Heart left ventricle (tissue), 16 donors: ENCODE measurements around the gene SSBP2. TPM values are rescaled to one million over a fixed set of nuclear protein-coding genes. Genes with fewer than 3 reads are reported as not detected.
"Not testable (repeated sequence)": the region's sequence is repeated elsewhere in the genome, so short reads cannot be mapped to it uniquely, and the experiment has no call there.

ENCODE experiments used
- ATAC-seq, 4 donors: fragments of 200-7000 bp; cut with Tn5 transposase; one replicate each; pipeline ENCODE4 v1.9.1; 2020 to 2022; ENCODE audit warnings: moderate library complexity in 4 of 4, mild to moderate bottlenecking in 3 of 4, moderate number of reproducible peaks in 1 of 4
- DNase-seq, 5 donors: peaks; one replicate each; pipeline ENCODE4 v3.0.0-alpha.2; 2020
- H3K27ac ChIP-seq, 12 donors: fragments of 200-600 bp; sonication (generic) in 4 of 12; one replicate each; pipeline versions ENCODE4 v1.5.0 to v1.8.0; 2016 to 2022; ENCODE audit warnings: mild to moderate bottlenecking in 2 of 12
- H3K27me3 ChIP-seq, 9 donors: fragments of 200-600 bp; sonication (generic) in 2 of 9; one replicate each; pipeline versions ENCODE4 v1.5.1 to v1.8.0; 2016 to 2022; ENCODE audit warnings: mild to moderate bottlenecking in 3 of 9
- H3K36me3 ChIP-seq, 9 donors: fragments of 200-600 bp; sonication (generic) in 2 of 9; one replicate each; pipeline versions ENCODE4 v1.5.0 to v1.8.0; 2018 to 2022; ENCODE audit warnings: mild to moderate bottlenecking in 2 of 9
- H3K4me1 ChIP-seq, 12 donors: fragments of 200-600 bp; sonication (generic) in 4 of 12; one replicate each; pipeline versions ENCODE4 v1.5.0 to v1.8.0; 2016 to 2022; ENCODE audit warnings: mild to moderate bottlenecking in 3 of 12
- H3K4me3 ChIP-seq, 12 donors: fragments of 200-600 bp; sonication (generic) in 4 of 12; one replicate each; pipeline versions ENCODE4 v1.5.0 to v1.8.0; 2017 to 2022; ENCODE audit warnings: mild to moderate bottlenecking in 9 of 12, moderate library complexity in 4 of 12
- H3K9me3 ChIP-seq, 12 donors: fragments of 200-600 bp; sonication (generic) in 4 of 12; one replicate each; pipeline versions ENCODE4 v1.5.0 to v1.8.0; 2016 to 2022; ENCODE audit warnings: mild to moderate bottlenecking in 1 of 12
- POLR2A ChIP-seq, 2 donors: fragments of 450-650 bp; IDR thresholded peaks; one replicate each; pipeline ENCODE4 v1.6.1; 2017; ENCODE audit warnings: antibody characterized with exemption in 2 of 2, mild to moderate bottlenecking in 2 of 2, moderate library complexity in 2 of 2
- WGBS, 4 donors: extraction: QIAGEN DNeasy Blood & Tissue Kit in 2 of 4; methylation state at CpG; one replicate each; pipeline versions ENCODE4 v1.1.5 to v1.1.7; 2013 to 2018; 5-methylcytosine and 5-hydroxymethylcytosine counted together
- intact Hi-C, 10 donors: fragments of 100-400 bp; cut with DNase I; formaldehyde crosslinking; loops; one replicate each; pipeline versions ENCODE4 v1.11.1 to v1.14.2; 2022
- polyA plus RNA-seq, 2 donors: library from polyadenylated mRNA; stranded (reverse); fragments of 200-250 nt; gene quantifications; one replicate each; pipeline ENCODE4 v1.2.3, GENCODE V29; 2013
- total RNA-seq, 9 donors: library from RNA; depleted of rRNA in 2 of 9; stranded (reverse); fragments of >200 nt in 2 of 9; fragmentation: NEBNext Ultra II Directional in 3 of 9; extraction: Animal tissue kit (Norgen Biotek cat#: 25700) in 3 of 9; gene quantifications; one replicate each; pipeline versions ENCODE4 v1.1.0 to v1.2.4, GENCODE V29; 2016 to 2023
- TF ChIP-seq, protein P1 (sequence below), 12 donors: fragments of 200-600 bp; sonication (generic) in 4 of 12; IDR thresholded peaks; one replicate each; pipeline versions ENCODE4 v1.5.0 to v1.8.0; 2018 to 2022; ENCODE audit warnings: antibody characterized with exemption in 12 of 12, mild to moderate bottlenecking in 5 of 12
- donor health status: ischemic (EF 13 %, LVEDD 7.1; RV severe dilation, severe dysfunction).
- donor health status: healthy with polysubstance abuse.
- donor health status: DM: no; HTN: yes; CAD: no.
- donor health status: DM: no; HTN: no; CAD: no.
- donor health status: ischemic (EF 25% LVEDD 6.9; RV normal size, moderate dysfunction).
- donor health status: ischemic (EF 25% LVEDD 5.7; RV mildly dilated, moderate dysfunction).
- donor health status: healthy.
- donor health status: DM: yes; HTN: yes; CAD: no.
- donor health status: ischemic (EF 35%, LVEDD 5.7; RV mildly dilated, moderate dysfunction).
- donor health status: nonischemic (EF 11% LVEDD 7.7; RV severe dilation, severe dysfunction).
- donor health status: DM: yes; HTN: yes; CAD: no.
- donor health status: PGD.
- donor health status: ischemic (EF 29% LVEDD 5.4; RV normal size, mild dysfunction).
- donor health status: nonischemic (EF 23%, LVEDD 6.1; RV moderate dilation, normal function).

Gene SSBP2
- total and polyA plus RNA-seq, 11 donors, result 25.6 to 98.1 (median 50.7) TPM

DNA sequence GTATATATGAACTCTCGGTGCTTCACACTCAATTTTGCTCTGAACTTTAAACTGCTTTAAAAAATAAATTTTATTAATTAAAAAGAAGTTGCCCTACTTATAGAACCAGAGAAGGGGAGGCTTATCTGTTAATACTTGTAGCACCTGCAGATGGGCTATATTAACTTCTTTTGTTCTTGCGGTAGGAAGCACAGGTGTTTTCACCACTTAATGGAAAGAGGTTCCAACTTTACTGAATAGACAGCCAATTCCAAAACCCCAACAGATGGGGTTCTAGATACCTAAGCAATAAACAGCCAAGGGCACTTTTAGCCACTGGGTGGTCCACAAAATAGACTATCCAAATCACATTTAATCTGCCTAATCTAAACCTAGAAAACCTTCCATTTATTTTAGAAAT is 65.4 kb downstream of the SSBP2 start:
- H3K36me3 ChIP-seq, result no peaks in the 10 kb centered on the region
- DNase-seq (no peak), ATAC-seq (no peak)
- H3K4me1 ChIP-seq, result peaks cover 0 to 10% (median 0%) of the 10 kb centered on the region in 12 donors
- H3K9me3 ChIP-seq, result peaks cover 0 to 52% (median 9%) of the 10 kb centered on the region in 12 donors
- H3K27ac ChIP-seq, result no peak overlapping the region
- WGBS, 4 donors, result 90 to 98% (median 95%) methylated on average over 2 of the region's 2 CpGs
- no peak overlapping the region for H3K4me3 ChIP-seq
- TF ChIP-seq, protein P1, sequence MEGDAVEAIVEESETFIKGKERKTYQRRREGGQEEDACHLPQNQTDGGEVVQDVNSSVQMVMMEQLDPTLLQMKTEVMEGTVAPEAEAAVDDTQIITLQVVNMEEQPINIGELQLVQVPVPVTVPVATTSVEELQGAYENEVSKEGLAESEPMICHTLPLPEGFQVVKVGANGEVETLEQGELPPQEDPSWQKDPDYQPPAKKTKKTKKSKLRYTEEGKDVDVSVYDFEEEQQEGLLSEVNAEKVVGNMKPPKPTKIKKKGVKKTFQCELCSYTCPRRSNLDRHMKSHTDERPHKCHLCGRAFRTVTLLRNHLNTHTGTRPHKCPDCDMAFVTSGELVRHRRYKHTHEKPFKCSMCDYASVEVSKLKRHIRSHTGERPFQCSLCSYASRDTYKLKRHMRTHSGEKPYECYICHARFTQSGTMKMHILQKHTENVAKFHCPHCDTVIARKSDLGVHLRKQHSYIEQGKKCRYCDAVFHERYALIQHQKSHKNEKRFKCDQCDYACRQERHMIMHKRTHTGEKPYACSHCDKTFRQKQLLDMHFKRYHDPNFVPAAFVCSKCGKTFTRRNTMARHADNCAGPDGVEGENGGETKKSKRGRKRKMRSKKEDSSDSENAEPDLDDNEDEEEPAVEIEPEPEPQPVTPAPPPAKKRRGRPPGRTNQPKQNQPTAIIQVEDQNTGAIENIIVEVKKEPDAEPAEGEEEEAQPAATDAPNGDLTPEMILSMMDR (IDR thresholded peaks at IDR 0.05), result no peak
- no peak for TF ChIP-seq POLR2A (IDR thresholded peaks at IDR 0.05)
- H3K27me3 ChIP-seq, result no peaks in the 10 kb centered on the region
- intact Hi-C loops, result no loop called here

DNA sequence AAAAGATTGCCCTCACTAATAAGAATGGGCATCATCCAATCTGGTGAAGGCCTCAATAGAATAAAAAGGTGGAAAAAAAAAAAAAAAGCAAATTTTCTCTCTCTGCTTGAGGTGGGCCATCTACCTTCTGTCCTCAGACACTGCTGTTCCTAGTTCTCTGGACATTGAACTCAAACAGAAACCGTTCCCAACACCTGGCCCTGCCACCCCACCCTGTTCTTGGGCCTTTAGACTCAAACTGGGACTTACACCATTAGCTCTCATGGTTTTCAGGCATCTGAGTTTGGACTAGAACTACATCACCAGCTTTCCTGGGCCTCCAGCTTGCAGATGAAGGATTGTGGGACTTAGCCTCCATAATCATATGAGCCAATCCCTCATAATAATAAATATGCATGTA is 71.0 kb downstream of the SSBP2 start:
- 92 to 100% (median 97%) methylated on average over 1 of the region's 1 CpG for WGBS, 4 donors
- DNase-seq (no peak), ATAC-seq (no peak)
- Histone ChIP-seq H3K27ac (no peak overlapping the region), H3K4me1 (peaks cover 0 to 17% (median 7%) of the 10 kb centered on the region in 12 donors), H3K36me3 (no peaks in the 10 kb centered on the region), H3K27me3 (no peaks in the 10 kb centered on the region), H3K4me3 (no peak overlapping the region), H3K9me3 (peaks cover 0 to 32% (median 3%) of the 10 kb centered on the region in 12 donors)
- intact Hi-C loops, result no loop called here
- no peak for TF ChIP-seq POLR2A (IDR thresholded peaks at IDR 0.05)

DNA sequence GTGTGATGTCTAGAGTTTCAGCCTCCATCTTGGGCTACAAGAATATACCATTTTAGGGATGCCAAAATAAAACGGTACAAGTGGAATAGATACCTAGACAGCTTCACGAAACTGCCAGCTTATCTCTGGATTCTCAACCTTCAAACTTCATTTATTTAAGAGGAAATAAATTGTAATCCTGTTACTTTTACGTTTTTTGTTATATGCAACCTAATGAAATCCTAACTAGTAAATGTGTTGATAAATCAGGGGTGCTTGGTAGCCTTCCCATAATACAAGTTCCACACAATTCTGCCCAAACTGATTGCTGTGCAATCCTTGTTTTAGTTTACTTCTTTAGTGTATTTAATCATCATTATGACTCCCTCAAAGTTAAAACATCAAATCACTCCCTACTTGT is 75.5 kb downstream of the SSBP2 start:
- no peak for ATAC-seq
- Histone ChIP-seq H3K36me3 (no peaks in the 10 kb centered on the region), H3K9me3 (peaks cover 0 to under 1% (median 0%) of the 10 kb centered on the region in 12 donors), H3K27ac (no peak overlapping the region), H3K4me1 (peaks cover 0 to 24% (median 8%) of the 10 kb centered on the region in 12 donors), H3K27me3 (no peaks in the 10 kb centered on the region), H3K4me3 (no peak overlapping the region)
- TF ChIP-seq, protein P1 (IDR thresholded peaks at IDR 0.05), result no peak
- TF ChIP-seq POLR2A (IDR thresholded peaks at IDR 0.05), result no peak
- intact Hi-C loops, result no loop called here
- 81 to 96% (median 90%) methylated on average over 3 of the region's 3 CpGs for WGBS, 4 donors
- no peak for DNase-seq

DNA sequence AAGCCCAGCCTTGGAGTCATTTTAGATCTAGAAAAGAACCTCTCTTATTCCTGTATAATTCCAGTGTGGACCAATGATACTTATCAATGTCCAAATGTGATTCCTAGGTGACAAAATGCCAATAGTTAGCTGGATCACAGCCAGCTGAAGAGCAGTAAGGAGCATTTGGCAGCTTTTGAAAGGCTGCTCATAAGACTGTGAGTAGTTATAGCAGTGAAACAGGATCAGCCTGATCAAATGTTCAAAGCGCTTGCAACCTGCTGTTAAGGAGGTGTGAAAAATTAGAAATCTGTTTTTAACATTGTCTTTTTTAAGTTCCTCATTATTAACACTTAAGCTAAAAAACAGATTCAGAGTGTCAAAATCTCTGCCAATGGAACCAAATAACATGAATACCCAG is 85.1 kb downstream of the SSBP2 start:
- Histone ChIP-seq H3K27me3 (no peaks in the 10 kb centered on the region), H3K4me3 (no peak overlapping the region), H3K4me1 (peaks cover 0 to 15% (median 0%) of the 10 kb centered on the region in 12 donors), H3K27ac (no peak overlapping the region), H3K36me3 (no peaks in the 10 kb centered on the region), H3K9me3 (peaks cover 0 to 3% (median 0%) of the 10 kb centered on the region in 12 donors)
- TF ChIP-seq POLR2A (IDR thresholded peaks at IDR 0.05), result no peak
- TF ChIP-seq, protein P1 (IDR thresholded peaks at IDR 0.05), result no peak
- no peak for ATAC-seq
- 80 to 97% (median 89%) methylated on average over 1 of the region's 1 CpG for WGBS, 4 donors
- no peak for DNase-seq
- intact Hi-C loops, result no loop called here

DNA sequence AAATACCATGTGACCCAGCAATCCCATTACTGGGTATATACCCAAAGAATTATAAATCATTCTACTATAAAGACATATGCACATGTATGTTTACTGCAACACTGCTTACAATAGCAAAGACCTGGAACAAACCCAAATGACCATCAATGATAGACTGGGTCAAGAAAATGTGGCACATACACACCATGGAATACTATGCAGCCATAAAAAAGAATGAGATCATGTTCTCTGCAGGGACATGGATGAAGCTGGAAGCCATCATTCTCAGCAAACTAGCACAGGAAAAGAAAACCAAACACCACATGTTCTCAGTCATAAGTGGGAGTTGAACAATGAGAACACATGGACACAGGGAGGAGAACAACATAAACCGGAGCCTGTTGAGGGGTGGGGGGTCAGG is 90.3 kb downstream of the SSBP2 start:
- intact Hi-C loops, ATAC-seq, H3K27me3 ChIP-seq, DNase-seq, H3K4me3 ChIP-seq, H3K27ac ChIP-seq, H3K36me3 ChIP-seq: not testable (repeated sequence)
- 89 to 95% (median 94%) methylated on average over 1 of the region's 1 CpG for WGBS, 4 donors
- H3K4me1 ChIP-seq, result peaks cover 0 to 11% (median 0%) of the 10 kb centered on the region in 12 donors
- peaks cover 0 to 13% (median 0%) of the 10 kb centered on the region in 12 donors for H3K9me3 ChIP-seq
